Osteoblast (primary cell): Measurements from ENCODE around the gene NMU. TPM values are rescaled to one million over a fixed set of nuclear protein-coding genes. Genes with fewer than 3 reads are reported as not detected.

Experiments used
- DNase-seq: peaks from one replicate; pipeline ENCODE4 v3.0.0; 2011; ENCODE audit warnings: low spot score, mixed read lengths; ENCODE audit not compliant: insufficient read length; ENCODE audit errors: missing footprints
- H2AFZ ChIP-seq: 2 replicates; pipeline ENCODE4 v1.6.0; 2011; ENCODE audit warnings: mild to moderate bottlenecking, low read length
- H3K27ac ChIP-seq: 2 replicates; pipeline ENCODE4 v1.5.1; 2011; ENCODE audit warnings: mild to moderate bottlenecking, low read depth, low read length, moderate library complexity
- H3K27me3 ChIP-seq: 2 replicates; pipeline ENCODE4 v1.6.0; 2012; ENCODE audit warnings: mild to moderate bottlenecking, control low read depth, inconsistent platforms, low read length, moderate library complexity; ENCODE audit not compliant: insufficient read depth
- H3K36me3 ChIP-seq: 2 replicates; pipeline ENCODE4 v1.5.1; 2011; ENCODE audit warnings: mild to moderate bottlenecking, low read length, control low read depth, moderate library complexity; ENCODE audit not compliant: insufficient read depth
- H3K4me1 ChIP-seq: 2 replicates; pipeline ENCODE4 v1.5.1; 2011; ENCODE audit warnings: mild to moderate bottlenecking, low read length, control low read depth, moderate library complexity; ENCODE audit not compliant: insufficient read depth
- H3K4me2 ChIP-seq: 2 replicates; pipeline ENCODE4 v1.6.0; 2011; ENCODE audit warnings: mild to moderate bottlenecking, low read length; ENCODE audit not compliant: insufficient read depth
- H3K4me3 ChIP-seq: fragments of 200-600 bp; sonication (generic); 3 replicates; pipeline ENCODE4 v1.5.1; 2012; ENCODE audit warnings: mild to moderate bottlenecking, low read length, inconsistent platforms; ENCODE audit not compliant: insufficient read depth
- H3K79me2 ChIP-seq: 2 replicates; pipeline ENCODE4 v1.6.0; 2012; ENCODE audit warnings: mild to moderate bottlenecking, low read length, control low read depth, inconsistent platforms; ENCODE audit not compliant: insufficient read depth
- H3K9me3 ChIP-seq: 2 replicates; pipeline ENCODE4 v1.5.1; 2011; ENCODE audit warnings: low read depth, low read length, control low read depth
- H4K20me1 ChIP-seq: 2 replicates; pipeline ENCODE4 v1.6.0; 2012; ENCODE audit warnings: mild to moderate bottlenecking, low read length, control low read depth; ENCODE audit not compliant: insufficient read depth
- total RNA-seq: library from RNA; depleted of rRNA; stranded (reverse); fragments of >200 nt; gene quantifications from 2 replicates; pipeline ENCODE4 v1.2.3, GENCODE V29; 2012
- TF ChIP-seq, protein P1 (sequence below): IDR thresholded peaks from 2 replicates; pipeline ENCODE4 v1.5.1; 2011; ENCODE audit warnings: mild to moderate bottlenecking, low read depth, low read length, moderate library complexity; ENCODE audit errors: extremely low read depth

Gene NMU
- total RNA-seq, 1 donor: not detected

DNA sequence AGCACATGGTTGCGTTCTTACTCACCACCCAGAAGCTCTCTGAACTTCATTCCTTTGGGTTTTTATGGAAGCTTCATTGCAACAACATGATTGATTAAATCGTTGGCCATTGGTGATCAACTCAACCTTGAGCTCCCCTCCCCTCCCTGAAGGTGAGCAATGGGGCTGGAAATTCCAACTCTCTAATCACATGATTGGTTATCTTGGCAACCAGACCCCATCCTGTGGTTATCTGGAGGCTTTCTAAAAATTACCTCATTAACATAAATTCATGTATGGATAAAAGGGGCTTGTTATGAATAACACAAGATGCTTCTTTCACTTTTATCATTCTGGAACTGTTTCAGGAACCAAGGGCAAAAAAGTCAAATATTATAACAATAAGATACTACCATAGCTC, 34.6 kb upstream of the NMU start:
- no peaks in the 10 kb centered on the region for H3K27me3 ChIP-seq

DNA sequence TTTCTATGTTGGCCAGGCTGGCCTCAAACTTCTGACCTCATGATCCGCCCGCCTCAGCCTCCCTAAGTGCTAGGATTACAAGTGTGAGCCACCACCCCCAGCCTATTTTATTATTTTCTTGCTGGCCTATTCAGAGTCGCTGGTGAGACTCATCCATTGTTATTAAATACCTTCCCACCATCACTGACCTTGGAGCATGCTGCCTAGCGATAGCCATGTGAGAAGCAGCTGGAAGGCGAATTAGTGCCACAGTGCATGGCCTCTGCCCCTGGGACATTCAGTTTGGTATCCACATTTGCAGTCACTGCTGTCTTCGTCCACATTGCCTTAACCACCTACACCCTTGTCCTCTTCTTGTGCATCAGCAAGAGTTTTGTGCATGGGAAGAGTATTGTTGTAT, 32.4 kb upstream of the NMU start:
- no peak overlapping the region for H3K4me2 ChIP-seq
- TF ChIP-seq, protein P1, sequence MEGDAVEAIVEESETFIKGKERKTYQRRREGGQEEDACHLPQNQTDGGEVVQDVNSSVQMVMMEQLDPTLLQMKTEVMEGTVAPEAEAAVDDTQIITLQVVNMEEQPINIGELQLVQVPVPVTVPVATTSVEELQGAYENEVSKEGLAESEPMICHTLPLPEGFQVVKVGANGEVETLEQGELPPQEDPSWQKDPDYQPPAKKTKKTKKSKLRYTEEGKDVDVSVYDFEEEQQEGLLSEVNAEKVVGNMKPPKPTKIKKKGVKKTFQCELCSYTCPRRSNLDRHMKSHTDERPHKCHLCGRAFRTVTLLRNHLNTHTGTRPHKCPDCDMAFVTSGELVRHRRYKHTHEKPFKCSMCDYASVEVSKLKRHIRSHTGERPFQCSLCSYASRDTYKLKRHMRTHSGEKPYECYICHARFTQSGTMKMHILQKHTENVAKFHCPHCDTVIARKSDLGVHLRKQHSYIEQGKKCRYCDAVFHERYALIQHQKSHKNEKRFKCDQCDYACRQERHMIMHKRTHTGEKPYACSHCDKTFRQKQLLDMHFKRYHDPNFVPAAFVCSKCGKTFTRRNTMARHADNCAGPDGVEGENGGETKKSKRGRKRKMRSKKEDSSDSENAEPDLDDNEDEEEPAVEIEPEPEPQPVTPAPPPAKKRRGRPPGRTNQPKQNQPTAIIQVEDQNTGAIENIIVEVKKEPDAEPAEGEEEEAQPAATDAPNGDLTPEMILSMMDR: no peak
- no peak for DNase-seq
- H3K4me3 ChIP-seq: no peak overlapping the region
- no peaks in the 10 kb centered on the region for H3K36me3 ChIP-seq
- H3K9me3 ChIP-seq: no peaks in the 10 kb centered on the region
- no peaks in the 10 kb centered on the region for H3K79me2 ChIP-seq
- peaks cover 3% of the 10 kb centered on the region for H3K27me3 ChIP-seq
- H4K20me1 ChIP-seq: no peaks in the 10 kb centered on the region
- H3K4me1 ChIP-seq: no peaks in the 10 kb centered on the region
- no peak overlapping the region for H3K27ac ChIP-seq
- no peak overlapping the region for H2AFZ ChIP-seq

More for the DNA sequence above, 34.6 kb upstream of the NMU start:
- Histone ChIP-seq H3K36me3 (no peaks in the 10 kb centered on the region), H3K4me3 (no peak overlapping the region), H3K27ac (no peak overlapping the region), H4K20me1 (no peaks in the 10 kb centered on the region), H2AFZ (no peak overlapping the region), H3K4me1 (no peaks in the 10 kb centered on the region), H3K4me2 (no peak overlapping the region), H3K9me3 (no peaks in the 10 kb centered on the region), H3K79me2 (no peaks in the 10 kb centered on the region)
- DNase-seq: no peak
- TF ChIP-seq, protein P1: no peak

DNA sequence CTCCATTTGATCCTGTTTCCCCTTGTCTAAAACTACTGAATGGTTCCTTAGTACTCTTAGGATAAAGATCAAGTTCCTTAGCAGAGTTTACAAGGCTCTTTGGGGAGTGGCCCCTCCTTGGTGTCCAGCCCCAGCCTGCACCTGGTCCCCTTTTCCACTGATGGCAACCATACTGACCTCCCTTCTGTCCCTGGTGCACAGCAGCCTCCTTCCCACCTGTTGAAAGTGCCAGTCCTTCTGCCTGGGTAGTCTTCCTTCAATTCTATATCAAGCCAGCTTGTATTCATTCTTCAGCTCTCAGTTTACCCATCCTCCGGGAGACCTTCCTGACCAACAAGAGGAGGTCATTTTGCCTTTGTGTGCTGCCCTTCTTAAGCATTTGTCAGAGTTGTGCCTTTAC, 30.4 kb upstream of the NMU start:
- Histone ChIP-seq H3K27me3 (peaks cover 3% of the 10 kb centered on the region), H3K27ac (no peak overlapping the region), H3K9me3 (no peaks in the 10 kb centered on the region), H3K79me2 (no peaks in the 10 kb centered on the region), H4K20me1 (no peaks in the 10 kb centered on the region), H3K4me2 (no peak overlapping the region), H3K36me3 (no peaks in the 10 kb centered on the region), H3K4me1 (no peaks in the 10 kb centered on the region), H2AFZ (no peak overlapping the region), H3K4me3 (no peak overlapping the region)
- TF ChIP-seq, protein P1: no peak
- DNase-seq: no peak

DNA sequence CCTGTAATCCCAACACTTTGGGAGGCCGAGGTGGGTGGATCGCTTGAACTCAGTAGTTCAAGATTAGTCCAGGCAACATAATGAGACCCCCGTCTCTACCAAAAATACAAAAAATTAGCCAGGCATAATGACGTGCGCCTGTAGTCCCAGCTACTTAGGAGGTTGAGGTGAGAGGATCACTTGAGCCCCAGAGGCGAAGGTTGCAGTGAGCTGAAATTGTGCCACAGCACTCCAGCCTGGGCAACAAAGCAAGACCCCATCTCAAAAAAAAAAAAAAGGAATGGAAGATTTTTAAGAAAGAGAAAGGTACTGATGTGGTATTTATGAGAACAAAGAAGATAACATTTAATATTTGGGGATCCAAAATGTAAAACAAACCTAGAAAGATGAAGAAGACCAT, 27.0 kb upstream of the NMU start:
- Histone ChIP-seq H3K27ac (no peak overlapping the region), H3K27me3 (peaks cover 3% of the 10 kb centered on the region), H3K4me2 (no peak overlapping the region), H3K9me3 (no peaks in the 10 kb centered on the region), H4K20me1 (no peaks in the 10 kb centered on the region), H2AFZ (no peak overlapping the region), H3K79me2 (no peaks in the 10 kb centered on the region), H3K36me3 (no peaks in the 10 kb centered on the region), H3K4me1 (no peaks in the 10 kb centered on the region), H3K4me3 (no peak overlapping the region)
- DNase-seq: no peak
- TF ChIP-seq, protein P1: no peak
